Measurements from ENCODE around the gene CENPX.

Gene CENPX

GRCh38 chr17:82003411-82004381 lies 19.0 kb downstream of the CENPX start:
- ChIA-PET CTCF (interaction anchor here (1.0 to 1.7 kb wide), 2 partner anchors 17 to 36 kb away, joined by 3 read pairs; no protein-coding TSS in a partner anchor), POLR2A (no interaction called here)
- Histone ChIP-seq H3K9me3 (ENCODE audit: control extremely low read depth in 1 of 5, control insufficient read depth in 4 of 5, insufficient read depth in 2 of 5, low read depth in 1 of 5, low read length in 4 of 5) (no peaks in the 10 kb centered on the region), H3K27ac (ENCODE audit: insufficient read depth in 1 of 2, low read depth in 1 of 2, low read length in 2 of 2, poor library complexity in 1 of 2, severe bottlenecking in 2 of 2) (no peak overlapping the region), H3K4me3 (ENCODE audit: control insufficient read depth in 1 of 7, extremely low read depth in 1 of 7, insufficient read depth in 4 of 7, low read depth in 2 of 7, low read length in 6 of 7) (no peak overlapping the region), H3K36me3 (ENCODE audit: control insufficient read depth in 4 of 4, insufficient read depth in 4 of 4, low read length in 3 of 4) (peaks cover 0 to 3% (median 0%) of the 10 kb centered on the region in 4 experiments), H3K4me1 (ENCODE audit: control extremely low read depth in 1 of 4, control insufficient read depth in 4 of 4, insufficient read depth in 4 of 4, low read length in 3 of 4) (peaks cover 0 to 6% (median under 1%) of the 10 kb centered on the region in 4 experiments), H3K27me3 (replicated peaks in 2 of 5; ENCODE audit: control insufficient read depth in 4 of 5, insufficient read depth in 5 of 5, low read length in 4 of 5) (no peaks in the 10 kb centered on the region)
- no peak for DNase-seq
- 98% methylated on average over 35 of the region's 53 CpGs for WGBS (ENCODE audit: insufficient coverage)

DNA sequence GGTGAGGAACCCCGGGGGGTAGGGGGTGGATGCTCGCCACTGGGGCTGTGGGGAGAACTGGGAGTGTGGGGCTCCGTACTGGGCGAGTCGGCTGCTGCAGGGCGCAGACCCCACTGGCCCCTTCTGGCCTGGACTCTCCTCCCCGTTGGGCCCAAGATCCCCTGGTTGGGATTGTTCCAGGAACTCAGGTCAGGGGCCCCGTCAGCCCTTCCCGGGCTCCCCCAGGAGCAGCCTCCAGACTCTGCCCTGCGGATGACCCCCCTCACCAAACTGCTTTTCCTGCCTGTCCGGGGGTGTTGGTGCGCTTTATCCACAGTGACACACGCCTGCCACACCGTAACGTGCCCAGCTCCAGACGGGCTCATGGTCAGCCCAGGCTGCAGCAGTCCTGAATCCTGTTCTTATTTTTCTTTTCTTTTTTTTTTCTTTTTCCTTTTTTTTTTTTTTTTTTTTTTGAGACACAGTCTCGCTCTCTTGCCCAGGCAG lies 21.1 kb downstream of the CENPX start:
- 85% methylated on average over 9 of the region's 17 CpGs for WGBS (ENCODE audit: insufficient coverage)
- CTCF ChIA-PET, result interaction anchor here (0.9 to 1.4 kb wide), 3 partner anchors 9 to 42 kb away, joined by 3 read pairs; no protein-coding TSS in a partner anchor
- Histone ChIP-seq H3K36me3 (ENCODE audit: control insufficient read depth in 4 of 4, insufficient read depth in 4 of 4, low read length in 3 of 4) (peaks cover 0 to 6% (median 3%) of the 10 kb centered on the region in 4 experiments), H3K27me3 (replicated peaks in 2 of 5; ENCODE audit: control insufficient read depth in 4 of 5, insufficient read depth in 5 of 5, low read length in 4 of 5) (no peaks in the 10 kb centered on the region), H3K27ac (ENCODE audit: insufficient read depth in 1 of 2, low read depth in 1 of 2, low read length in 2 of 2, poor library complexity in 1 of 2, severe bottlenecking in 2 of 2) (no peak overlapping the region), H3K4me1 (ENCODE audit: control extremely low read depth in 1 of 4, control insufficient read depth in 4 of 4, insufficient read depth in 4 of 4, low read length in 3 of 4) (peaks cover 0 to 6% (median 0%) of the 10 kb centered on the region in 4 experiments), H3K4me3 (ENCODE audit: control insufficient read depth in 1 of 7, extremely low read depth in 1 of 7, insufficient read depth in 4 of 7, low read depth in 2 of 7, low read length in 6 of 7) (no peak overlapping the region), H3K9me3 (ENCODE audit: control extremely low read depth in 1 of 5, control insufficient read depth in 4 of 5, insufficient read depth in 2 of 5, low read depth in 1 of 5, low read length in 4 of 5) (no peaks in the 10 kb centered on the region)
- POLR2A ChIA-PET, result no interaction called here
- no peak for DNase-seq

GRCh38 chr17:82000803-82001570 lies 21.7 kb downstream of the CENPX start:
- WGBS (ENCODE audit: insufficient coverage), result 97% methylated on average over 26 of the region's 32 CpGs
- Histone ChIP-seq H3K27ac (ENCODE audit: insufficient read depth in 1 of 2, low read depth in 1 of 2, low read length in 2 of 2, poor library complexity in 1 of 2, severe bottlenecking in 2 of 2) (no peak overlapping the region), H3K27me3 (replicated peaks in 2 of 5; ENCODE audit: control insufficient read depth in 4 of 5, insufficient read depth in 5 of 5, low read length in 4 of 5) (no peaks in the 10 kb centered on the region), H3K4me1 (ENCODE audit: control extremely low read depth in 1 of 4, control insufficient read depth in 4 of 4, insufficient read depth in 4 of 4, low read length in 3 of 4) (peaks cover 0 to 6% (median 0%) of the 10 kb centered on the region in 4 experiments), H3K9me3 (ENCODE audit: control extremely low read depth in 1 of 5, control insufficient read depth in 4 of 5, insufficient read depth in 2 of 5, low read depth in 1 of 5, low read length in 4 of 5) (no peaks in the 10 kb centered on the region), H3K4me3 (ENCODE audit: control insufficient read depth in 1 of 7, extremely low read depth in 1 of 7, insufficient read depth in 4 of 7, low read depth in 2 of 7, low read length in 6 of 7) (no peak overlapping the region), H3K36me3 (ENCODE audit: control insufficient read depth in 4 of 4, insufficient read depth in 4 of 4, low read length in 3 of 4) (peaks cover 0 to 10% (median 3%) of the 10 kb centered on the region in 4 experiments)
- ChIA-PET CTCF (interaction anchor here (0.9 kb wide), 1 partner anchor 10 kb away, joined by 3 read pairs; no protein-coding TSS in a partner anchor), POLR2A (no interaction called here)
- no peak for DNase-seq

DNA sequence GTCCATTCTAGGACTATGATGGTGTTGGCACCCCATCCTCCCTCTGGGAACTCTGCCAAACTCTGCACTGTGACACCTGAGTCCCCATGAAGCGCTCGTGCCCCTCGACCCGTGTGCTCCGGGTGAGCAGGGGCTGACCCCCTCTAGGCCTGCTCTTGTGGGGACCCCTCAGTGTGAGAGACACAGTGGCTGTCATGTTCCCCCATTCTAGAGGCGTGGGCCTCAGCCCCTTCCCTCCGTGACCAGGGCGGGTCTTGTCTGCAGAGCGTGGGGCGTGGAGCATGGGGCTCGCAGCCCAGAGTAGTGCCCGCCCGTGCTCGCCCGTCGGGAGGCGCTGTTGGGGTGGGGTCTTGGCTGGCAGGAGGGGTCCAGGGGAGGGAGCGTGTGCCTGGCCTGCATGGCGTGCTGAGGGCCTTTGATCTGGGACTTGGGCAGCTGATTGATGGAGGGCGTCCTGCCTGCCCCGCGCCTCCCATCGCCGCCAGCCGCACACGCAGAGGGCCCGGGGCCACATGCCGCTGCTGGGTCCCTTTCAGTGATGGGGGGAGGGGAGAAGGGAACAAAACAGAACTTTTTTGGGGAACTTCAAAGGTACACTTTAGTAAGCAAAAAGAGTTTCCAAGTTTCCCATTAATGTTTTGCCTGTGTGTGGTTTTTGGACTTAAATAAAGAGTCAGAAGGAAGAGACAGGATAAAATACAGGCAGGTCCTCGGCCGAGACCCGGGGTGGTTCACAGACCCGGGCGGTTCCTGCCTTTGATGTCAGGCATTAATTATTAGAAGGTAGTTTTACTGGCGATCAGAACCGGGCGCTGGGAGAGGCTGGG lies 22.5 kb downstream of the CENPX start:
- DNase-seq, result no peak
- Histone ChIP-seq H3K27me3 (replicated peaks in 2 of 5; ENCODE audit: control insufficient read depth in 4 of 5, insufficient read depth in 5 of 5, low read length in 4 of 5) (no peaks in the 10 kb centered on the region), H3K4me3 (ENCODE audit: control insufficient read depth in 1 of 7, extremely low read depth in 1 of 7, insufficient read depth in 4 of 7, low read depth in 2 of 7, low read length in 6 of 7) (no peak overlapping the region), H3K9me3 (ENCODE audit: control extremely low read depth in 1 of 5, control insufficient read depth in 4 of 5, insufficient read depth in 2 of 5, low read depth in 1 of 5, low read length in 4 of 5) (no peaks in the 10 kb centered on the region), H3K36me3 (ENCODE audit: control insufficient read depth in 4 of 4, insufficient read depth in 4 of 4, low read length in 3 of 4) (peaks cover 0 to 10% (median 3%) of the 10 kb centered on the region in 4 experiments), H3K27ac (ENCODE audit: insufficient read depth in 1 of 2, low read depth in 1 of 2, low read length in 2 of 2, poor library complexity in 1 of 2, severe bottlenecking in 2 of 2) (no peak overlapping the region), H3K4me1 (ENCODE audit: control extremely low read depth in 1 of 4, control insufficient read depth in 4 of 4, insufficient read depth in 4 of 4, low read length in 3 of 4) (peaks cover 0 to 4% (median 0%) of the 10 kb centered on the region in 4 experiments)
- ChIA-PET CTCF (no interaction called here), POLR2A (no interaction called here)
- 92% methylated on average over 32 of the region's 36 CpGs for WGBS (ENCODE audit: insufficient coverage)

GRCh38 chr17:81999587-81999975 lies 23.1 kb downstream of the CENPX start:
- Histone ChIP-seq H3K27me3 (replicated peaks in 2 of 5; ENCODE audit: control insufficient read depth in 4 of 5, insufficient read depth in 5 of 5, low read length in 4 of 5) (no peaks in the 10 kb centered on the region), H3K9me3 (ENCODE audit: control extremely low read depth in 1 of 5, control insufficient read depth in 4 of 5, insufficient read depth in 2 of 5, low read depth in 1 of 5, low read length in 4 of 5) (no peaks in the 10 kb centered on the region), H3K36me3 (ENCODE audit: control insufficient read depth in 4 of 4, insufficient read depth in 4 of 4, low read length in 3 of 4) (peaks cover 0 to 10% (median 3%) of the 10 kb centered on the region in 4 experiments), H3K27ac (ENCODE audit: insufficient read depth in 1 of 2, low read depth in 1 of 2, low read length in 2 of 2, poor library complexity in 1 of 2, severe bottlenecking in 2 of 2) (no peak overlapping the region), H3K4me3 (ENCODE audit: control insufficient read depth in 1 of 7, extremely low read depth in 1 of 7, insufficient read depth in 4 of 7, low read depth in 2 of 7, low read length in 6 of 7) (no peak overlapping the region), H3K4me1 (ENCODE audit: control extremely low read depth in 1 of 4, control insufficient read depth in 4 of 4, insufficient read depth in 4 of 4, low read length in 3 of 4) (no peaks in the 10 kb centered on the region)
- ChIA-PET POLR2A (no interaction called here), CTCF (no interaction called here)
- DNase-seq, result no peak
- WGBS (ENCODE audit: insufficient coverage), result 100% methylated on average over 2 of the region's 12 CpGs

GRCh38 chr17:81998691-81999438 lies 23.8 kb downstream of the CENPX start:
- Histone ChIP-seq H3K27me3 (replicated peaks in 2 of 5; ENCODE audit: control insufficient read depth in 4 of 5, insufficient read depth in 5 of 5, low read length in 4 of 5) (no peaks in the 10 kb centered on the region), H3K4me1 (ENCODE audit: control extremely low read depth in 1 of 4, control insufficient read depth in 4 of 4, insufficient read depth in 4 of 4, low read length in 3 of 4) (no peaks in the 10 kb centered on the region), H3K4me3 (ENCODE audit: control insufficient read depth in 1 of 7, extremely low read depth in 1 of 7, insufficient read depth in 4 of 7, low read depth in 2 of 7, low read length in 6 of 7) (no peak overlapping the region), H3K27ac (ENCODE audit: insufficient read depth in 1 of 2, low read depth in 1 of 2, low read length in 2 of 2, poor library complexity in 1 of 2, severe bottlenecking in 2 of 2) (no peak overlapping the region), H3K36me3 (ENCODE audit: control insufficient read depth in 4 of 4, insufficient read depth in 4 of 4, low read length in 3 of 4) (peaks cover 0 to 11% (median 3%) of the 10 kb centered on the region in 4 experiments), H3K9me3 (ENCODE audit: control extremely low read depth in 1 of 5, control insufficient read depth in 4 of 5, insufficient read depth in 2 of 5, low read depth in 1 of 5, low read length in 4 of 5) (no peaks in the 10 kb centered on the region)
- DNase-seq, result no peak
- CTCF ChIA-PET, result no interaction called here
- POLR2A ChIA-PET, result interaction anchor here (0.6 kb wide), 1 partner anchor 921 kb away, joined by 5 read pairs; no protein-coding TSS in a partner anchor
- 95% methylated on average over 7 of the region's 14 CpGs for WGBS (ENCODE audit: insufficient coverage)
